Smooth muscle cell (in vitro differentiated cells): ENCODE measurements around the gene SNCA. TPM values are rescaled to one million over a fixed set of nuclear protein-coding genes. Genes with fewer than 3 reads are reported as not detected.

ENCODE experiments used
- DNase-seq: peaks from one replicate; lab custom pipeline; 2025; ENCODE audit not compliant: unreplicated experiment; lab: John Stamatoyannopoulos, UW
- H2AFZ ChIP-seq: fragments of 200-600 bp; sonication (generic); 2 replicates; pipeline ENCODE4 v1.6.0; 2016; ENCODE audit warnings: antibody characterized with exemption, low read depth, mild to moderate bottlenecking
- H3F3A ChIP-seq: fragments of 200-600 bp; sonication (generic); 2 replicates; pipeline ENCODE4 v1.6.0; 2017; ENCODE audit warnings: antibody characterized with exemption, low read depth
- H3K27ac ChIP-seq: fragments of 200-600 bp; sonication (generic); 2 replicates; pipeline ENCODE4 v1.5.1; 2016; ENCODE audit warnings: low read depth, mild to moderate bottlenecking
- H3K27me3 ChIP-seq: fragments of 200-600 bp; sonication (generic); 2 replicates; pipeline ENCODE4 v1.6.1; 2016; ENCODE audit warnings: low read depth, mild to moderate bottlenecking
- H3K36me3 ChIP-seq: fragments of 200-600 bp; sonication (generic); 2 replicates; pipeline ENCODE4 v1.5.1; 2016; ENCODE audit warnings: low read depth
- H3K4me1 ChIP-seq: fragments of 200-600 bp; sonication (generic); 2 replicates; pipeline ENCODE4 v1.5.1; 2016; ENCODE audit warnings: low read depth
- H3K4me2 ChIP-seq: fragments of 200-600 bp; sonication (generic); 2 replicates; pipeline ENCODE4 v1.6.0; 2016; ENCODE audit warnings: mild to moderate bottlenecking
- H3K4me3 ChIP-seq: fragments of 200-600 bp; sonication (generic); 2 replicates; pipeline ENCODE4 v1.5.1; 2016; ENCODE audit warnings: mild to moderate bottlenecking
- H3K79me2 ChIP-seq: fragments of 200-600 bp; sonication (generic); 2 replicates; pipeline ENCODE4 v1.6.0; 2016; ENCODE audit warnings: low read depth, mild to moderate bottlenecking
- H3K9ac ChIP-seq: fragments of 200-600 bp; sonication (generic); 2 replicates; pipeline ENCODE4 v1.6.0; 2016; ENCODE audit warnings: low read depth
- H3K9me3 ChIP-seq: fragments of 200-600 bp; sonication (generic); replicated peaks from 2 replicates; pipeline ENCODE4 v1.5.1; 2016; ENCODE audit warnings: low read depth
- H4K20me1 ChIP-seq: fragments of 200-600 bp; sonication (generic); 2 replicates; pipeline ENCODE4 v1.6.0; 2016; ENCODE audit warnings: low read depth
- WGBS: methylation state at CpG from one replicate; pipeline ENCODE4 v1.1.7; 2016; ENCODE audit warnings: low lambda C conversion rate; 5-methylcytosine and 5-hydroxymethylcytosine counted together
- polyA plus RNA-seq: library from polyadenylated mRNA; unstranded; fragments of >200 nt; fragmentation: Nextera tagmentation; extraction: Ambion mirVana; gene quantifications from 2 replicates; pipeline ENCODE4 v1.2.1, GENCODE V29; 2016
- total RNA-seq: library from RNA; depleted of rRNA; stranded (reverse); fragments of >200 nt; gene quantifications from 2 replicates; pipeline ENCODE4 v1.2.3, GENCODE V29; 2014
- TF ChIP-seq, protein P1 (sequence below): fragments of 200-600 bp; sonication (generic); IDR thresholded peaks from 2 replicates; pipeline ENCODE4 v1.5.1; 2017; ENCODE audit warnings: borderline replicate concordance, mild to moderate bottlenecking, antibody characterized with exemption; ENCODE audit not compliant: insufficient read depth, poor library complexity, severe bottlenecking

Gene SNCA
- total and polyA plus RNA-seq, 2 experiments from 2014 or later = 0.22 to 3.2 TPM

DNA sequence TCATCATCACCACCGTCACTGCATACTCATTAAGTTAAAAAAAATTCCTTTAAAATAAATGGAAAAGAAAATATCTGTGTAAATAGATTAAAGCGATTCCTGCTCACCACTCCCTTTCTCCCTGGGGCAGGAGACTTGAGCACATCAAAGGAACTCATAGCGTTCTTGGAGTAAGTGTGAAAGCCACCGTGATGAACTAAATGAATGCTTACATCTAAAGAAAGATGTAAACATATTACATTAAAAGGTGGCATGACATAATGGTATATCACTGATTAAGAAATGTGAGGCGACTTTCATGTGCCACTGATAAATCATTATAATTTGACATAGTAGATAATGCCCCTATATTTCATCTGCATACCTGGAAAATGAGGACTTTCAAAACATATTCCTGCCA lies 92.0 kb downstream of the SNCA start:
- Histone ChIP-seq H3F3A (no peaks in the 10 kb centered on the region), H3K36me3 (no peaks in the 10 kb centered on the region), H3K4me2 (no peak overlapping the region), H3K4me3 (no peak overlapping the region), H3K4me1 (no peaks in the 10 kb centered on the region), H3K9ac (no peak overlapping the region), H3K27ac (no peak overlapping the region), H3K9me3 (no peaks in the 10 kb centered on the region), H3K27me3 (no peaks in the 10 kb centered on the region), H2AFZ (no peak overlapping the region), H4K20me1 (no peaks in the 10 kb centered on the region), H3K79me2 (no peaks in the 10 kb centered on the region)
- WGBS = 72% methylated on average over 5 of the region's 5 CpGs
- TF ChIP-seq, protein P1, sequence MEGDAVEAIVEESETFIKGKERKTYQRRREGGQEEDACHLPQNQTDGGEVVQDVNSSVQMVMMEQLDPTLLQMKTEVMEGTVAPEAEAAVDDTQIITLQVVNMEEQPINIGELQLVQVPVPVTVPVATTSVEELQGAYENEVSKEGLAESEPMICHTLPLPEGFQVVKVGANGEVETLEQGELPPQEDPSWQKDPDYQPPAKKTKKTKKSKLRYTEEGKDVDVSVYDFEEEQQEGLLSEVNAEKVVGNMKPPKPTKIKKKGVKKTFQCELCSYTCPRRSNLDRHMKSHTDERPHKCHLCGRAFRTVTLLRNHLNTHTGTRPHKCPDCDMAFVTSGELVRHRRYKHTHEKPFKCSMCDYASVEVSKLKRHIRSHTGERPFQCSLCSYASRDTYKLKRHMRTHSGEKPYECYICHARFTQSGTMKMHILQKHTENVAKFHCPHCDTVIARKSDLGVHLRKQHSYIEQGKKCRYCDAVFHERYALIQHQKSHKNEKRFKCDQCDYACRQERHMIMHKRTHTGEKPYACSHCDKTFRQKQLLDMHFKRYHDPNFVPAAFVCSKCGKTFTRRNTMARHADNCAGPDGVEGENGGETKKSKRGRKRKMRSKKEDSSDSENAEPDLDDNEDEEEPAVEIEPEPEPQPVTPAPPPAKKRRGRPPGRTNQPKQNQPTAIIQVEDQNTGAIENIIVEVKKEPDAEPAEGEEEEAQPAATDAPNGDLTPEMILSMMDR = no peak
- DNase-seq = no peak

DNA sequence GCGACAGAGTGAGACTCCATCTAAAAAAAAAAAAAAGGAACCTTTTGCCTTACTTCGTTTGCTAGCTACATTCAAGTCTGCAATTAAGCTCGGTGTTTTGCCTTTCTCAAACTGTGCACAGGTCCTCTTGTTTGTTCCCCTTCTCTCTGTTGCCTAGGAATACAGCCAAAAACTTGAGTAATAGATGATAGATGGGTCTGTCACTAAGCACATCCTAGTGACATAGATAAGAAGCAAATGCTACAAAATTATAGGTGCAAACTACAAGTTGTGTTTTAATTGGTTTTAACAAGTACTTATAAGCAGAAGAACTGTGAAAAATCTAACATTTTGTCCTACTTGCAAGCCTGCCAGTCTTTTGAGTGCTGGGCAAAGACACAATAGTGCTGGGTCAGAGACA lies 95.2 kb downstream of the SNCA start:
- H3K27me3 ChIP-seq = no peaks in the 10 kb centered on the region
- H3K79me2 ChIP-seq = no peaks in the 10 kb centered on the region
- H3K4me3 ChIP-seq = no peak overlapping the region
- no peak overlapping the region for H3K9ac ChIP-seq
- no peak overlapping the region for H2AFZ ChIP-seq
- H3K4me2 ChIP-seq = no peak overlapping the region
- 96% methylated on average over 3 of the region's 3 CpGs for WGBS
- H3K4me1 ChIP-seq = no peaks in the 10 kb centered on the region
- H3K27ac ChIP-seq = no peak overlapping the region
- H3K36me3 ChIP-seq = no peaks in the 10 kb centered on the region
- H3K9me3 ChIP-seq = no peaks in the 10 kb centered on the region
- TF ChIP-seq, protein P1 = no peak
- H4K20me1 ChIP-seq = no peaks in the 10 kb centered on the region
- no peaks in the 10 kb centered on the region for H3F3A ChIP-seq
- DNase-seq = no peak

DNA sequence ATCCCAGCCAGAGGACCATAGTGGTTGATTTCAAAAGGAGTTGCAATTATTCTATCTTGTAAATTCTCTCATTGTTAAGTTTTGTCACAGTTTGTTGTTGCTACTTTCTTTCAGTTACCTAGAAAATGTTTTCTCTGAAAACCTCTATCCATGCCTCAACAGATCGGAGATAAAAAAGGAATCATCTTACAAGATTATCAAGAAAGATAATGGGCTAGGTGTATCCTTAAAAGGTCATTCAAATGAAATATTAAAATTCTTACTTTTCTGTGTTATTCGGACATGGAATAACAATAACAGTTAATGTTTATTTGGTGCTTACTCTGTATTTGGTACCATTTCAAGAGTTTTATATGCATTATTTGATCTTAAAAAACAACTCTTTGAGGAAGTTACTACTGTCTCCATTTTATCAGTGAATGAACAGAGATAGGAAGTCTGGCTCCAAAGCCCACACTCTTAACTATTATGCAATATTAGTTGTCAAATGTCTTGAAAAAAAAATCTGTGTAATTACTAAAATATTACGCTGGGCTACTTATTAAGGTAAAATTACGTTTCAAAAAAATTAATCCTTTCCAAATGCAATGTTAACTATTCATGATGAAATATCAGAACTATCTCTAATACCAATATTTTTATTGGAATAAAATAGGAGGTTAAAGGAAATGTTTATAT lies 97.5 kb downstream of the SNCA start:
- H3F3A ChIP-seq = no peaks in the 10 kb centered on the region
- H3K4me3 ChIP-seq = no peak overlapping the region
- no peaks in the 10 kb centered on the region for H3K4me1 ChIP-seq
- 83% methylated on average over 4 of the region's 4 CpGs for WGBS
- H3K9ac ChIP-seq = no peak overlapping the region
- DNase-seq = no peak
- H3K27me3 ChIP-seq = no peaks in the 10 kb centered on the region
- H3K4me2 ChIP-seq = no peak overlapping the region
- H3K79me2 ChIP-seq = no peaks in the 10 kb centered on the region
- no peaks in the 10 kb centered on the region for H3K36me3 ChIP-seq
- H3K27ac ChIP-seq = no peak overlapping the region
- H2AFZ ChIP-seq = no peak overlapping the region
- no peaks in the 10 kb centered on the region for H3K9me3 ChIP-seq
- TF ChIP-seq, protein P1 = no peak
- H4K20me1 ChIP-seq = no peaks in the 10 kb centered on the region

DNA sequence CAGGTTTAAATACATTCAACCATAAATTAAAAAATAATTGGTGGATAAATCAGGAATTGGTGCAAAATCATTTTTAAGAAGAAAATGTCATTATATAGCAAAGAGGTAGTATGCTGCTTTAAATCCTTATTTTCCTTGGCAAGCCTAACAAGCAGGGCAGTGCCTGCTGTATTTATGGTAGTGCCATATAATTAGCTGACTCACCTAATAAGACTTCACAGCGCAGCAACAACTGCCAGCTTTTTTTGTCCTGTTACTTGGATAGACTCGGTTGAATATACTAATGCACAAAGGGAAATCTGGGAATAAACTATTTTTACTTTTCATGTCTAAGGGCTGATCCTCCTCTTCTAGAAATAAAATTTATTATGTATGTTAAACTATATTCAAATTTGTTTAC lies 99.1 kb downstream of the SNCA start:
- no peak overlapping the region for H3K4me2 ChIP-seq
- no peaks in the 10 kb centered on the region for H3F3A ChIP-seq
- no peak for DNase-seq
- no peak overlapping the region for H3K4me3 ChIP-seq
- H3K9me3 ChIP-seq = no peaks in the 10 kb centered on the region
- no peak overlapping the region for H3K27ac ChIP-seq
- no peaks in the 10 kb centered on the region for H3K79me2 ChIP-seq
- TF ChIP-seq, protein P1 = no peak
- no peaks in the 10 kb centered on the region for H3K36me3 ChIP-seq
- H3K9ac ChIP-seq = no peak overlapping the region
- H2AFZ ChIP-seq = no peak overlapping the region
- H3K4me1 ChIP-seq = no peaks in the 10 kb centered on the region
- no peaks in the 10 kb centered on the region for H3K27me3 ChIP-seq
- WGBS = 52% methylated on average over 2 of the region's 2 CpGs
- H4K20me1 ChIP-seq = no peaks in the 10 kb centered on the region
